Ascending aorta (tissue), 2 donors: Measurements from ENCODE around the gene SLC12A6. TPM values are rescaled to one million over a fixed set of nuclear protein-coding genes. Genes with fewer than 3 reads are reported as not detected.

Experiments
- DNase-seq, 2 donors: peaks; one replicate each; pipeline ENCODE4 v3.0.0-alpha.2; 2019; ENCODE audit warnings: low spot score in 2 of 2
- H3K27ac ChIP-seq, 2 donors: fragments of 200-600 bp; sonication (generic); one replicate each; pipeline ENCODE4 v1.5.1; 2016 to 2017; ENCODE audit warnings: mild to moderate bottlenecking in 1 of 2
- H3K27me3 ChIP-seq: fragments of 200-600 bp; sonication (generic); one replicate; pipeline ENCODE4 v1.5.1; 2017
- H3K36me3 ChIP-seq, 2 donors: fragments of 200-600 bp; sonication (generic); one replicate each; pipeline ENCODE4 v1.5.1; 2016
- H3K4me1 ChIP-seq, 2 donors: fragments of 200-600 bp; sonication (generic); one replicate each; pipeline ENCODE4 v1.5.1; 2016 to 2017; ENCODE audit warnings: mild to moderate bottlenecking in 1 of 2
- H3K4me3 ChIP-seq, 2 donors: fragments of 200-600 bp; sonication (generic); one replicate each; pipeline ENCODE4 v1.5.1; 2016 to 2017; ENCODE audit warnings: mild to moderate bottlenecking in 1 of 2
- H3K9me3 ChIP-seq, 2 donors: fragments of 200-600 bp; sonication (generic); one replicate each; pipeline ENCODE4 v1.5.1; 2016
- intact Hi-C: fragments of 100-400 bp; cut with DNase I; formaldehyde crosslinking; loops from one replicate; pipeline ENCODE4 v1.15.1; 2023
- total RNA-seq: library from RNA; depleted of rRNA; stranded (reverse); fragments of >200 nt; gene quantifications from one replicate; pipeline ENCODE4 v1.1.0, GENCODE V29; 2016
- TF ChIP-seq, protein P1 (sequence below), 3 experiments: fragments of 200-600 bp in 2 of 3; fragments of 450-650 bp in 1 of 3; sonication (generic) in 2 of 3; IDR thresholded peaks; one replicate each; pipeline ENCODE4 v1.5.1; 2016 to 2019; ENCODE audit warnings: antibody characterized with exemption in 3 of 3, mild to moderate bottlenecking in 1 of 3, moderate library complexity in 1 of 3

SLC12A6 gene
- total RNA-seq, 1 donor from 2014 or later = 65.8 TPM

DNA sequence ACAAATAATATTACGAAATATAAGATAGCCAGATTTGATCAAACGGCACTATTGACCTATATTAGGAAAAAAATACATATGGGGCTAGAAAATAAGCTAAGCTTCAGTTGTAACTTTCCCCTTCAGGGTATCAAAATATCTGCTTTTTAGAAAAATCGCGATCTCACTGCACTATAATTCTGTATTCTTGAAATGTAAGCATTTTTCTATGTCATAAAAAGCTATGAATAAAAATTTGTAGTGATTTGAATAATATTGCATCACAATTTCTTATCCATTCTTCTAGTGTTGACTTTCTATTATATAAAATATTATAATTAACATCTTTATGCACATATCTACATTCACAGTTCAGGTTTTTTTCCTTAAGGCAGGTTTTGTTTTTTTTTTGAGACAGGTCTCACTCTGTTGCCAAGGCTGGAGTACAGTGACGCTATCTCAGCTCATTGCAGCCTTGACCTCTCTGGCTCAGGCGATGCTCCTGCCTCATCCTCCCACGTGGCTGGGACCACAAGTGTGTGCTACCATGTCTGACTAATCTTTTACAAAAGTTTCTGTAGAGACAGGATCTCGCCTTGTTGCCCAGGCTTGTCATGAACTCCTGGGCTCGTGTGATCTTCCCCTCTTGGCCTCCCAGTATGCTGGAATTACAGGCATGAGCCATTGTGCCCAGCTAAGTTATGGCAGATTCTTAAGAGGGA is 91.2 kb downstream of the SLC12A6 start:
- H3K4me3 ChIP-seq = no peak overlapping the region
- H3K36me3 ChIP-seq = peaks cover 63 to 81% of the 10 kb centered on the region in 2 donors
- no peaks in the 10 kb centered on the region for H3K27me3 ChIP-seq
- H3K27ac ChIP-seq = no peak overlapping the region
- no peaks in the 10 kb centered on the region for H3K9me3 ChIP-seq
- intact Hi-C loops = no loop called here
- DNase-seq = no peak
- TF ChIP-seq, protein P1, sequence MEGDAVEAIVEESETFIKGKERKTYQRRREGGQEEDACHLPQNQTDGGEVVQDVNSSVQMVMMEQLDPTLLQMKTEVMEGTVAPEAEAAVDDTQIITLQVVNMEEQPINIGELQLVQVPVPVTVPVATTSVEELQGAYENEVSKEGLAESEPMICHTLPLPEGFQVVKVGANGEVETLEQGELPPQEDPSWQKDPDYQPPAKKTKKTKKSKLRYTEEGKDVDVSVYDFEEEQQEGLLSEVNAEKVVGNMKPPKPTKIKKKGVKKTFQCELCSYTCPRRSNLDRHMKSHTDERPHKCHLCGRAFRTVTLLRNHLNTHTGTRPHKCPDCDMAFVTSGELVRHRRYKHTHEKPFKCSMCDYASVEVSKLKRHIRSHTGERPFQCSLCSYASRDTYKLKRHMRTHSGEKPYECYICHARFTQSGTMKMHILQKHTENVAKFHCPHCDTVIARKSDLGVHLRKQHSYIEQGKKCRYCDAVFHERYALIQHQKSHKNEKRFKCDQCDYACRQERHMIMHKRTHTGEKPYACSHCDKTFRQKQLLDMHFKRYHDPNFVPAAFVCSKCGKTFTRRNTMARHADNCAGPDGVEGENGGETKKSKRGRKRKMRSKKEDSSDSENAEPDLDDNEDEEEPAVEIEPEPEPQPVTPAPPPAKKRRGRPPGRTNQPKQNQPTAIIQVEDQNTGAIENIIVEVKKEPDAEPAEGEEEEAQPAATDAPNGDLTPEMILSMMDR (IDR thresholded peaks at IDR 0.05) = no peak
- H3K4me1 ChIP-seq = no peaks in the 10 kb centered on the region

DNA sequence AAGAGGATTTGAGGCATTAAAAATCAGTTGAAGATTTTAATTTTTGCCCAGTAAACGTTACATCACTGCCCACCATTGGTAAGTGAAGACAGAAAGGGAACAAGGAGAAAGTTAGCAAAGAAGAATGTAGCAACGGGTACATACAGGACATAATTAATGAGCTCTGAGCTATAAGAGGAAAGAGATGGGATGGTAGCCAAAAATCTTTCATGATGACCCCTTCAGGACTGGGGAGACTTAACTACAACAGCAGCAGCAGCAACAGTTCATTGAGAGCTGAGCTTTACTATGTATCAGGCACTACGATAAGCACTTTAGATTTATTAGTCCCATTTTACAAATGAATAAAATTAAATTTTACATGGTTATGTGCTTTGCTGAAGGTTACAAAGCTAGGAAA is 94.4 kb downstream of the SLC12A6 start:
- TF ChIP-seq, protein P1 (IDR thresholded peaks at IDR 0.05) = no peak
- Histone ChIP-seq H3K4me3 (no peak overlapping the region), H3K36me3 (peaks cover 66 to 79% of the 10 kb centered on the region in 2 donors), H3K9me3 (no peaks in the 10 kb centered on the region), H3K4me1 (no peaks in the 10 kb centered on the region), H3K27me3 (no peaks in the 10 kb centered on the region), H3K27ac (no peak overlapping the region)
- intact Hi-C loops = no loop called here
- DNase-seq = no peak

- Histone ChIP-seq H3K9me3 (no peaks in the 10 kb centered on the region), H3K4me3 (no peak overlapping the region), H3K27ac (no peak overlapping the region), H3K36me3 (peaks cover 70 to 84% of the 10 kb centered on the region in 2 donors), H3K4me1 (no peaks in the 10 kb centered on the region), H3K27me3 (no peaks in the 10 kb centered on the region)
- TF ChIP-seq, protein P1 (IDR thresholded peaks at IDR 0.05) = no peak
- intact Hi-C loops = no loop called here
- no peak for DNase-seq
Measured at GRCh38 chr15:34242331-34242710, 95.3 kb downstream of the SLC12A6 start.

DNA sequence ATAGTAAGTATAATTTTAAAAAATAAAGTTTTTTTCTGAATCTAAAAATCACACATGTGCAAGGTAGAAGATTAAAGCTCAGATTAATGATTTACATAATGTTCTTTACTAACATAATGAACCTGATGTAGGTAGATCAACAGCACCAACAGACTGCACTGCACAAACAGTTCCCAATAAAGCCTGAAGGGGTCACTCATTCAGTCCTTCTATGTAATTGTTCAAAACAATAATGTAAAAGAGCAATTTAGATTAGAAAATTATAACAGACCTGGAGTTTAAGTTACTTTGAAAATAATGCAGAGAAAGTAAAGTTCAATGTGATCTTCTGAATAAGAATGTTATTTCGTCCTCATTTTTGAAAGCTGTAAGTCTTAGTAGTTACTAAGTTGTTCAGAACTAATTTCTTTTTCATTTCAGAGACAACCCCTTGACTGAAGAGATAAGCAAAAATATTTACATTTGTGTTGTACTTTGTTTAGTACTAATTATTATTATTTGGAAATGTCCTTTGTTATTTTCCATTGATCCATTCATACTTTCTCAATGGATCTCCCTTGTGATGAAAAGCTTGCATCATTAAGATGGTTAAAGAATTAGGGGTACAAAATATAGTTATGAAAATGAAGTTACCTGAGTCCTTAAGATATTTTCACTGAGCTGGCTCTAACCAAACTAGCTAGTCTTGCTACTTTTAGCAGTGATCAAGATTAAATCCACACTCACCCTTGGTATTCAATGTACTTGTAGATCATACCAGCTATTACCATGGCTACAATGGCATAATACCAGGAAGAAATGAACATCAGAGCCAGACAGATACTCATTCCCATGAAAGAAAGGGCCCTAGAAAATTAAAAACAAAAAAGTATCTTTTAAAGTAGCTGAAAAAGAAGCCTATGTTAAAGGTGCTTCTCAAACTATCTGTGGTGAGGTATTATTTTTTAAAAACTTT is 95.9 kb downstream of the SLC12A6 start:
- H3K27me3 ChIP-seq = no peaks in the 10 kb centered on the region
- H3K9me3 ChIP-seq = no peaks in the 10 kb centered on the region
- no peaks in the 10 kb centered on the region for H3K4me1 ChIP-seq
- DNase-seq = no peak
- no peak overlapping the region for H3K4me3 ChIP-seq
- intact Hi-C loops = loop anchor here (1.0 kb wide), 2 partner anchors 102 to 126 kb away; partner anchors contain the start of genes LPCAT4, NOP10 and NUTM1
- H3K27ac ChIP-seq = no peak overlapping the region
- peaks cover 72 to 88% of the 10 kb centered on the region in 2 donors for H3K36me3 ChIP-seq
- TF ChIP-seq, protein P1 (IDR thresholded peaks at IDR 0.05) = peak; percentile 55 to 75 (median 74)

- Histone ChIP-seq H3K27ac (no peak overlapping the region), H3K4me3 (no peak overlapping the region), H3K4me1 (no peaks in the 10 kb centered on the region), H3K9me3 (no peaks in the 10 kb centered on the region), H3K36me3 (peaks cover 75 to 90% of the 10 kb centered on the region in 2 donors), H3K27me3 (no peaks in the 10 kb centered on the region)
- TF ChIP-seq, protein P1 (IDR thresholded peaks at IDR 0.05) = no peak
- intact Hi-C loops = no loop called here
- no peak for DNase-seq
Measured at GRCh38 chr15:34240537-34240936, 97.0 kb downstream of the SLC12A6 start.
